Measurements from ENCODE around the gene NT5DC3.
"Not testable (repeated sequence)": the region's sequence is repeated elsewhere in the genome, so short reads cannot be mapped to it uniquely, and the experiment has no call there.

NT5DC3 gene

GRCh38 chr12:103839103-103839502 is 1.9 kb downstream of the NT5DC3 start:
- Histone ChIP-seq H3K4me3 (ENCODE audit: low read length) (no peak overlapping the region), H3K36me3 (ENCODE audit: control insufficient read depth, low read depth, low read length) (no peaks in the 10 kb centered on the region), H3K9ac (ENCODE audit: low read length) (no peak overlapping the region), H3K27me3 (ENCODE audit: control insufficient read depth, insufficient read depth, low read length) (peaks cover 11% of the 10 kb centered on the region), H3K27ac (ENCODE audit: low read length) (no peak overlapping the region), H3K9me3 (ENCODE audit: control insufficient read depth, low read depth, low read length) (no peaks in the 10 kb centered on the region), H3K4me1 (ENCODE audit: control insufficient read depth, low read depth, low read length) (peaks cover 13% of the 10 kb centered on the region)

- no peak overlapping the region for H3K9ac ChIP-seq (ENCODE audit: low read length)
- H3K36me3 ChIP-seq (ENCODE audit: control insufficient read depth, low read depth, low read length): no peaks in the 10 kb centered on the region
- peaks cover 18% of the 10 kb centered on the region for H3K4me1 ChIP-seq (ENCODE audit: control insufficient read depth, low read depth, low read length)
- H3K27ac ChIP-seq (ENCODE audit: low read length): no peak overlapping the region
- H3K27me3 ChIP-seq (ENCODE audit: control insufficient read depth, insufficient read depth, low read length): peaks cover 11% of the 10 kb centered on the region
- no peak overlapping the region for H3K4me3 ChIP-seq (ENCODE audit: low read length)
- no peaks in the 10 kb centered on the region for H3K9me3 ChIP-seq (ENCODE audit: control insufficient read depth, low read depth, low read length)
Observed at GRCh38 chr12:103838254-103838914, 2.6 kb downstream of the NT5DC3 start.

- peaks cover 14% of the 10 kb centered on the region for H3K4me1 ChIP-seq (ENCODE audit: control insufficient read depth, low read depth, low read length)
- no peak overlapping the region for H3K4me3 ChIP-seq (ENCODE audit: low read length)
- no peak overlapping the region for H3K27ac ChIP-seq (ENCODE audit: low read length)
- H3K36me3 ChIP-seq (ENCODE audit: control insufficient read depth, low read depth, low read length): no peaks in the 10 kb centered on the region
- no peaks in the 10 kb centered on the region for H3K9me3 ChIP-seq (ENCODE audit: control insufficient read depth, low read depth, low read length)
- peaks cover 11% of the 10 kb centered on the region for H3K27me3 ChIP-seq (ENCODE audit: control insufficient read depth, insufficient read depth, low read length)
- H3K9ac ChIP-seq (ENCODE audit: low read length): no peak overlapping the region
Observed at GRCh38 chr12:103836345-103836744, 4.7 kb downstream of the NT5DC3 start.

GRCh38 chr12:103835747-103836335 is 5.2 kb downstream of the NT5DC3 start:
- not testable (repeated sequence) for H3K4me3 ChIP-seq (ENCODE audit: low read length); H3K27ac ChIP-seq (ENCODE audit: low read length)

GRCh38 chr12:103834942-103835341 is 6.1 kb downstream of the NT5DC3 start:
- H3K27me3 ChIP-seq (ENCODE audit: control insufficient read depth, insufficient read depth, low read length): peaks cover 5% of the 10 kb centered on the region
- no peak overlapping the region for H3K4me3 ChIP-seq (ENCODE audit: low read length)
- peaks cover 14% of the 10 kb centered on the region for H3K4me1 ChIP-seq (ENCODE audit: control insufficient read depth, low read depth, low read length)
- H3K9me3 ChIP-seq (ENCODE audit: control insufficient read depth, low read depth, low read length): no peaks in the 10 kb centered on the region
- no peaks in the 10 kb centered on the region for H3K36me3 ChIP-seq (ENCODE audit: control insufficient read depth, low read depth, low read length)
- no peak overlapping the region for H3K27ac ChIP-seq (ENCODE audit: low read length)
- H3K9ac ChIP-seq (ENCODE audit: low read length): no peak overlapping the region

More at GRCh38 chr12:103835747-103836335, 5.2 kb downstream of the NT5DC3 start:
- H3K36me3 ChIP-seq (ENCODE audit: control insufficient read depth, low read depth, low read length); H3K9me3 ChIP-seq (ENCODE audit: control insufficient read depth, low read depth, low read length); H3K9ac ChIP-seq (ENCODE audit: low read length): not testable (repeated sequence)
- Histone ChIP-seq H3K4me1 (ENCODE audit: control insufficient read depth, low read depth, low read length) (peaks cover 14% of the 10 kb centered on the region), H3K27me3 (ENCODE audit: control insufficient read depth, insufficient read depth, low read length) (peaks cover 11% of the 10 kb centered on the region)

GRCh38 chr12:103833891-103834290 is 7.1 kb downstream of the NT5DC3 start:
- no peaks in the 10 kb centered on the region for H3K36me3 ChIP-seq (ENCODE audit: control insufficient read depth, low read depth, low read length)
- no peaks in the 10 kb centered on the region for H3K9me3 ChIP-seq (ENCODE audit: control insufficient read depth, low read depth, low read length)
- no peak overlapping the region for H3K27ac ChIP-seq (ENCODE audit: low read length)
- no peaks in the 10 kb centered on the region for H3K27me3 ChIP-seq (ENCODE audit: control insufficient read depth, insufficient read depth, low read length)
- no peak overlapping the region for H3K4me3 ChIP-seq (ENCODE audit: low read length)
- H3K9ac ChIP-seq (ENCODE audit: low read length): no peak overlapping the region
- peaks cover 11% of the 10 kb centered on the region for H3K4me1 ChIP-seq (ENCODE audit: control insufficient read depth, low read depth, low read length)

GRCh38 chr12:103833095-103833775 is 7.8 kb downstream of the NT5DC3 start:
- Histone ChIP-seq H3K27me3 (ENCODE audit: control insufficient read depth, insufficient read depth, low read length) (no peaks in the 10 kb centered on the region), H3K27ac (ENCODE audit: low read length) (no peak overlapping the region), H3K9me3 (ENCODE audit: control insufficient read depth, low read depth, low read length) (no peaks in the 10 kb centered on the region), H3K9ac (ENCODE audit: low read length) (no peak overlapping the region), H3K4me3 (ENCODE audit: low read length) (no peak overlapping the region), H3K36me3 (ENCODE audit: control insufficient read depth, low read depth, low read length) (no peaks in the 10 kb centered on the region), H3K4me1 (ENCODE audit: control insufficient read depth, low read depth, low read length) (peaks cover 11% of the 10 kb centered on the region)

- H3K9ac ChIP-seq (ENCODE audit: low read length): no peak overlapping the region
- H3K27ac ChIP-seq (ENCODE audit: low read length): no peak overlapping the region
- no peak overlapping the region for H3K4me3 ChIP-seq (ENCODE audit: low read length)
- peaks cover 11% of the 10 kb centered on the region for H3K4me1 ChIP-seq (ENCODE audit: control insufficient read depth, low read depth, low read length)
- H3K9me3 ChIP-seq (ENCODE audit: control insufficient read depth, low read depth, low read length): no peaks in the 10 kb centered on the region
- no peaks in the 10 kb centered on the region for H3K27me3 ChIP-seq (ENCODE audit: control insufficient read depth, insufficient read depth, low read length)
- no peaks in the 10 kb centered on the region for H3K36me3 ChIP-seq (ENCODE audit: control insufficient read depth, low read depth, low read length)
Observed at GRCh38 chr12:103832048-103832997, 8.7 kb downstream of the NT5DC3 start.

- Histone ChIP-seq H3K4me3 (ENCODE audit: low read length) (no peak overlapping the region), H3K4me1 (ENCODE audit: control insufficient read depth, low read depth, low read length) (peaks cover 11% of the 10 kb centered on the region), H3K36me3 (ENCODE audit: control insufficient read depth, low read depth, low read length) (no peaks in the 10 kb centered on the region), H3K9me3 (ENCODE audit: control insufficient read depth, low read depth, low read length) (no peaks in the 10 kb centered on the region), H3K9ac (ENCODE audit: low read length) (no peak overlapping the region), H3K27ac (ENCODE audit: low read length) (no peak overlapping the region), H3K27me3 (ENCODE audit: control insufficient read depth, insufficient read depth, low read length) (no peaks in the 10 kb centered on the region)
Observed at GRCh38 chr12:103830730-103831320, 10.2 kb downstream of the NT5DC3 start.

- H3K27me3 ChIP-seq (ENCODE audit: control insufficient read depth, insufficient read depth, low read length): no peaks in the 10 kb centered on the region
- no peaks in the 10 kb centered on the region for H3K9me3 ChIP-seq (ENCODE audit: control insufficient read depth, low read depth, low read length)
- H3K9ac ChIP-seq (ENCODE audit: low read length): no peak overlapping the region
- H3K27ac ChIP-seq (ENCODE audit: low read length): no peak overlapping the region
- peaks cover 11% of the 10 kb centered on the region for H3K4me1 ChIP-seq (ENCODE audit: control insufficient read depth, low read depth, low read length)
- no peak overlapping the region for H3K4me3 ChIP-seq (ENCODE audit: low read length)
- H3K36me3 ChIP-seq (ENCODE audit: control insufficient read depth, low read depth, low read length): no peaks in the 10 kb centered on the region
Observed at GRCh38 chr12:103830025-103830725, 10.9 kb downstream of the NT5DC3 start.

Data from iPS-18a (cell line).